Natural killer cell treated with Interleukin-12 subunit alpha and Interleukin-12 subunit beta and Interleukin-15 and Interleukin-18, amount 100 ng/mL, for 72 hours (primary cell): ENCODE measurements around the gene PROX1. TPM values are rescaled to one million over a fixed set of nuclear protein-coding genes. Genes with fewer than 3 reads are reported as not detected.

Experiments used
- ATAC-seq, 2 donors: fragments of 150-1000 bp; cut with Tn5 transposase in 1 of 2; sonication (Bioruptor Pico), chemical (Tn5 transposase) in 1 of 2; 2 replicates each; pipeline ENCODE4 v1.10.0; 2021
- DNase-seq: peaks from one replicate; pipeline ENCODE4 v3.0.0; 2022; ENCODE audit warnings: low spot score
- H3K27ac Mint-ChIP-seq, 2 donors: 1 replicate in 1 of 2; 2 replicates in 1 of 2; pipeline ENCODE4 v1.8.0; 2022; ENCODE audit warnings: mixed read lengths in 2 of 2, mild to moderate bottlenecking in 1 of 2, moderate library complexity in 1 of 2
- H3K27me3 Mint-ChIP-seq, 2 donors: 1 replicate in 1 of 2; 2 replicates in 1 of 2; pipeline ENCODE4 v1.8.0; 2022; ENCODE audit warnings: mixed read lengths in 2 of 2
- H3K36me3 Mint-ChIP-seq: one replicate; pipeline ENCODE4 v1.8.0; 2022; ENCODE audit warnings: mixed read lengths
- H3K4me1 Mint-ChIP-seq, 2 donors: 1 replicate in 1 of 2; 2 replicates in 1 of 2; pipeline ENCODE4 v1.8.0; 2022; ENCODE audit warnings: low read depth in 2 of 2, mixed read lengths in 2 of 2, mild to moderate bottlenecking in 1 of 2
- H3K4me3 Mint-ChIP-seq: one replicate; pipeline ENCODE4 v1.8.0; 2022; ENCODE audit warnings: mixed read lengths
- H3K9me3 Mint-ChIP-seq: 2 replicates; pipeline ENCODE4 v1.8.0; 2022; ENCODE audit warnings: mixed read lengths
- total RNA-seq, 2 donors: library from RNA; stranded (reverse); gene quantifications; one replicate each; pipeline ENCODE4 v1.2.3, GENCODE V29; 2022

PROX1 gene
- total RNA-seq, 2 donors from 2014 or later, result not detected

DNA sequence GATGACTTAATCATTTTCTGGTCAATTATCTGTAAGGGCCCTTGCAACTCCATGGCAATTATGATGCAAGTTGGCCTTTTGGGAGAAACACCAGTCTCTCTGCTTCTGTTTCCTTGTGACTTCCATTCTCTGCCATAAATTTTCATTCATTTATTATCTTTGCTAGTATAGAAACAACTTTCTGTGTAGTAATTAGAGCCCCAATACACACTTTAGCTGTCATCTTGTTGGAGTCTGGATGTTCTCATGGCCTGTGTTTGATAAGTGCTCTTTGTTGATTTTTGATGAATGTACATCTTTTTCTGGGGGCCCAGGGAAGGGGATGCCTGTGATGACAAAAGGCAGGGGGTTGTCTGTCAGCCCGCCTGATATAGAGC, 22.4 kb downstream of the PROX1 start:
- H3K9me3 Mint-ChIP-seq, result no peaks in the 10 kb centered on the region
- no peak overlapping the region for H3K27ac Mint-ChIP-seq
- H3K4me1 Mint-ChIP-seq, result no peaks in the 10 kb centered on the region
- DNase-seq (no peak), ATAC-seq (no peak)
- H3K4me3 Mint-ChIP-seq, result no peak overlapping the region
- H3K36me3 Mint-ChIP-seq, result no peaks in the 10 kb centered on the region
- H3K27me3 Mint-ChIP-seq, result peaks cover 3 to 24% of the 10 kb centered on the region in 2 donors

DNA sequence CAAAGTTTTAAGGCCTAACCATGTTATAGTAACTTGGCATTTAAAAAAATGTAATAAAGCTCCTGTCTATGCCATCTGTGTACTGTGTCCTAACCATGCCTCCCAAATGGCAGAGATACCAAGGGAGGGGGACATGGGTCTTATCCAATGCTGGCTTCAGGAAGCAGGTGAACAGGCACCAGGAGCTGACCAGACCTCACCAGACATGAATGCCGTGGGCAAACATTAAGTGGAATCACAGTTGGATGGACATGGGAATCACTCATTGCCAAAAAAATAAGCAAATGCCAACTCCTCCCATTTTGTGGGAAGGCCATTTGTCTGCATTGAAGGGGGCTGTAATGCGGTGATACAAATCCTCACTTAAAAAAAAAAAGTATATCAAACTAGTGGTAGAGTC, 22.9 kb downstream of the PROX1 start:
- peaks cover 3 to 27% of the 10 kb centered on the region in 2 donors for H3K27me3 Mint-ChIP-seq
- no peak overlapping the region for H3K4me3 Mint-ChIP-seq

GRCh38 chr1:214012418-214012817, 24.6 kb downstream of the PROX1 start:
- DNase-seq, result no peak
- no peak for ATAC-seq
- Mint-ChIP-seq H3K9me3 (no peaks in the 10 kb centered on the region), H3K4me1 (no peaks in the 10 kb centered on the region), H3K4me3 (no peak overlapping the region), H3K36me3 (no peaks in the 10 kb centered on the region), H3K27ac (no peak overlapping the region), H3K27me3 (peaks cover 0 to 17% of the 10 kb centered on the region in 2 donors)

More for the DNA sequence above, 22.9 kb downstream of the PROX1 start:
- DNase-seq, result no peak
- Mint-ChIP-seq H3K4me1 (no peaks in the 10 kb centered on the region), H3K36me3 (no peaks in the 10 kb centered on the region), H3K27ac (no peak overlapping the region), H3K9me3 (no peaks in the 10 kb centered on the region)
- no peak for ATAC-seq

DNA sequence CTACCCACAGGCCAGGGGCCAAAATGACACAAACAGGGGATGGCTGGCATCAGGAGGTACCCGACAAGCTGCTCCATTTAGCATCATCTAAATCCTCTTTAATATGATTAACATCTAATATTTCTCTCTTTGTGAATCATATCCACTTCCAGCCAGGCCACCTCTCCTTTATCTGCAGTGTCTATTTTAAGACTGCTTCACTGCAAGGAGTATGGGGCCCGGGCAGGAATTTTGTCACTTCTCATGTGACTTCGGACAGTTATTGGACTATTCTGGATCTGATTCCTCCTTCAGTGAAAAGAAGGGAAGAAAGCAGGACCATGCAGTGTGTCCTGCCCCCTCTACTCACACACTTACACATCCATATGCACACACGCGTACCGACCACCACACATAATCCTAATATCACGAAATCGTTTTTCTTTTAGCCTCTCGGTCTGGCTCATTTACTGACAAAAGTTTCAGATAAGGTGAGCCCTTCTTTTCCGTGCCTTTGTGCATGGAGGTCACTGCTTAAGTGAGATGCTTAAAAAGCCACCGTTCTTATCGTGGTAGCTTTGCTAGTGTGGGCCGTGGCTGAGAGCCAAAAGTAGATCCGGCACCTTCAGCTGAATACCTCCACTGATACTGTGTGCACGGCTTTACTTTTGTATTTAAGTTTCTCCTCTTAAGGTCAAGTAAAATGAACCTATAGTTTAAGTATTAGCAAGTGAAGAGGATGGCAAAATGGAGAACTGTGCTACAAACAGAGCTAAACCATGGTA, 26.0 kb downstream of the PROX1 start:
- ATAC-seq (no peak), DNase-seq (no peak)
- H3K27me3 Mint-ChIP-seq, result peaks cover 0 to 17% of the 10 kb centered on the region in 2 donors
- H3K4me3 Mint-ChIP-seq, result no peak overlapping the region
- H3K27ac Mint-ChIP-seq, result no peak overlapping the region
- no peaks in the 10 kb centered on the region for H3K36me3 Mint-ChIP-seq
- no peaks in the 10 kb centered on the region for H3K9me3 Mint-ChIP-seq
- no peaks in the 10 kb centered on the region for H3K4me1 Mint-ChIP-seq

DNA sequence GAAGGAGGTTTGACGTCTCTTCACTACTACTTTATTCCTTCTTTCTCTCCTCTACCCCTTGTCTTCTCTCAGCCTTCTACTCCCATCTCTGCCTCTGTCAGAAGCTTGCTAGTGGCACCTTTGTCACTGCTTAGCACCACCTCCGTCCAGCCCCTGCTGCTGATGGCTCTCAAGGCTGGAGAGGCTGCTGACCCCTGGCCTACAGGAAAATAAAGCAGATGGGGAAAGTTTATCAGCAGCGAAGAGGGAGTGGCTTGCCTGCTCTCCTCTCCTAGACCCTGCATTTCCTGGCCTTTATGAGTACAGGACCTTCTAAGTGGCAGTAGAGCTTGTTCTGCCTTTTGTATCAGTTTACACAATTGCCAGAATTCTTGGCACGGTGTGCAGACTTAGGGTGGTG, 27.0 kb downstream of the PROX1 start:
- Mint-ChIP-seq H3K9me3 (peaks cover under 1% of the 10 kb centered on the region), H3K27ac (no peak overlapping the region)
- ATAC-seq, result peak in 1 of 2 donors; percentile 43

GRCh38 chr1:214017191-214017982, 29.6 kb downstream of the PROX1 start:
- ATAC-seq, result no peak
- peaks cover 2 to 25% of the 10 kb centered on the region in 2 donors for H3K27me3 Mint-ChIP-seq
- H3K4me3 Mint-ChIP-seq, result no peak overlapping the region
- H3K4me1 Mint-ChIP-seq, result no peaks in the 10 kb centered on the region
- H3K36me3 Mint-ChIP-seq, result no peaks in the 10 kb centered on the region
- H3K9me3 Mint-ChIP-seq, result peaks cover 4% of the 10 kb centered on the region
- no peak for DNase-seq
- H3K27ac Mint-ChIP-seq, result no peak overlapping the region

More for the DNA sequence above, 27.0 kb downstream of the PROX1 start:
- DNase-seq, result no peak
- no peaks in the 10 kb centered on the region for H3K4me1 Mint-ChIP-seq
- H3K4me3 Mint-ChIP-seq, result no peak overlapping the region
- peaks cover under 1 to 20% of the 10 kb centered on the region in 2 donors for H3K27me3 Mint-ChIP-seq
- H3K36me3 Mint-ChIP-seq, result no peaks in the 10 kb centered on the region

DNA sequence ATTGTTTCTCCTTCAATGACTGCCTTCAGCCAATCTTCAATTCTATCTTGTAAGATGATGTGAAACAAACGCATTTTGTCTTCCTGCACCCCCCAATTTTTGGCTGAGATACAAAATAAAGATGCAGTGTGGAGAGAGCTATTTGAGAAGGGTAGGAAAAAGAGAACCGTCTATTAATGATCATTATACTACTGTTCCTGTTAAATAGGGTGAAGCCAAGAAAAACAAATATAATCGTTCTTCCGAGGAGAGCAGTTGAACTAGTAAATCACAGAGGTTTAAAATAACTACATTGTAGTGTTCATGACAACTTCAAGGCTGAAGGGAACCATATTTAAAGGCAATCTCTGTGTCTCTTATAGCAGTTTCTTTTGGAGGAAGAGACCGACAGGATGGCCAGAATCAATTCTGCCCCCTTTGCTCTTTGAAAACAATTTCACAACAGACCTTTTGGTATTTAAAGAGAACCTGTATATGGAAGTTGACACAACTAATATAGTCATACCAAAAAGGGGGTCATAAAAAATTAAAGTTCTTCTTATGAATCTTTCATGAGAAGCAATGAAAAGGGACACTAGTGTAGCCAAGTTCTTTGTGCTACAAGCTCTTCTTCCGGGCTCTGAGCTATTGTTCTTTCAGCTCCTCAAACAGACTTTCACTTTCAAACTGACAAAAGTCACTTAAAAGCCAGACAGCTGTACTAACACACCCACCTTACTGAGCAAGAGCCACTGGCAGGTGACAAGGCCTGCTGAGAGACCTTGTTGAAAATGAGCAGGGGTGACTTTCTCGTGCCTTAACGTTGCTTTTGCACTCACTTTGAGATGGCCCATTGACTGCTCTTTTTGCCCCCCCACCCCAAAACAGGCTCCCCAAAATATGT, 30.9 kb downstream of the PROX1 start:
- H3K27ac Mint-ChIP-seq, result no peak overlapping the region
- no peaks in the 10 kb centered on the region for H3K36me3 Mint-ChIP-seq
- H3K4me3 Mint-ChIP-seq, result no peak overlapping the region
- ATAC-seq (no peak), DNase-seq (no peak)
- peaks cover 4% of the 10 kb centered on the region for H3K9me3 Mint-ChIP-seq
- H3K27me3 Mint-ChIP-seq, result peaks cover 2 to 17% of the 10 kb centered on the region in 2 donors
- no peaks in the 10 kb centered on the region for H3K4me1 Mint-ChIP-seq

GRCh38 chr1:214019499-214019898, 31.7 kb downstream of the PROX1 start:
- Mint-ChIP-seq H3K4me1 (no peaks in the 10 kb centered on the region), H3K27me3 (peaks cover 2 to 17% of the 10 kb centered on the region in 2 donors), H3K9me3 (peaks cover 4% of the 10 kb centered on the region), H3K4me3 (no peak overlapping the region), H3K36me3 (no peaks in the 10 kb centered on the region), H3K27ac (no peak overlapping the region)
- ATAC-seq (no peak), DNase-seq (no peak)

DNA sequence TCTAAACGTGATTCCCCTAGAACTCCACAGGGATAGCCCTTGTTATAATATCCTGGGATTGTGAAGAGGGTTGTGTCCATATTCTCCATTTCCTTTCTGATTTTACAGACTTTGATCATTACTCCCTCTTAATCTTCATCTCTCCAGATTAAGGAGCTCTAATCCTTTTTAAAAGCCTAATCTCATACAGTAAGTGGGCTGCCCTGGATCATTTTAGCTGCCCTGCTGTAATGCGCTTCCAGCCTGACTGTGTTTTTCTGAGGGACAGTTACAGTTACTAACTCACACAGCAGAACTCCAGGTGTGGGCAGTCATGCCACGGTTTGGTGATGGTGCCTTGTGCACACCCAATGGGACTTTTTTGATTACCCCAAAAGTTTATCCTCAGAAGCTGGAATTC, 33.5 kb downstream of the PROX1 start:
- Mint-ChIP-seq H3K27ac (no peak overlapping the region), H3K9me3 (peaks cover 4% of the 10 kb centered on the region), H3K27me3 (peaks cover 2 to 8% of the 10 kb centered on the region in 2 donors), H3K36me3 (no peaks in the 10 kb centered on the region), H3K4me1 (no peaks in the 10 kb centered on the region), H3K4me3 (no peak overlapping the region)
- DNase-seq, result no peak
- ATAC-seq, result no peak

DNA sequence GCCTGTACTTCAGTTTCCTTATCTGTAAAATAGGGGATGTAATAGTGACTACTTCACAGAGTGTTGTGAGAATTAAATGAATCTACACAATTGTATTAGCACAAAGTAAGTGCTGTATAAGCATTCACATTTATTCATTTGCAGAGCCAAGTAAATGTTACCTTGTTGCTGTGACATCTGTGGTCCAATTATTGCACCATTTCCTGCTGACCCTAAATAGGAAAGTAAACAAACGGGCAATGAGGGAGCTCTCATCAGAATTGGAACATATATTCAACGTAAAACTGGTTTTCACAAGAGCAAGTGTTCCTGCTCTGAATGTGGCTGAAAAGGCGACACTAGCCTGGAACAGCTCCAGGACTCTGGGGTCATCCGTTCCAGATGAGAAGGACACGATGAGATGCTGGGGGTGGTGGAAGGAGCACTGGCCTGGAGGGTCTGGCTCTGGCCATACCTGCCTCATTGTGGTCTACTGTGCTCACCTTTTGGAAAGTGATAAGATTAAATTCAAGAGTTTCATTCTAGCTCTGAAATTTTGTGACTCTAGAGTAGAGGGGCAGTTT, 34.5 kb downstream of the PROX1 start:
- H3K27me3 Mint-ChIP-seq, result peaks cover 6 to 15% of the 10 kb centered on the region in 2 donors
- no peak overlapping the region for H3K27ac Mint-ChIP-seq
- H3K9me3 Mint-ChIP-seq, result peaks cover 4% of the 10 kb centered on the region
- ATAC-seq (no peak), DNase-seq (no peak)
- no peaks in the 10 kb centered on the region for H3K4me1 Mint-ChIP-seq
- H3K4me3 Mint-ChIP-seq, result no peak overlapping the region
- H3K36me3 Mint-ChIP-seq, result no peaks in the 10 kb centered on the region

DNA sequence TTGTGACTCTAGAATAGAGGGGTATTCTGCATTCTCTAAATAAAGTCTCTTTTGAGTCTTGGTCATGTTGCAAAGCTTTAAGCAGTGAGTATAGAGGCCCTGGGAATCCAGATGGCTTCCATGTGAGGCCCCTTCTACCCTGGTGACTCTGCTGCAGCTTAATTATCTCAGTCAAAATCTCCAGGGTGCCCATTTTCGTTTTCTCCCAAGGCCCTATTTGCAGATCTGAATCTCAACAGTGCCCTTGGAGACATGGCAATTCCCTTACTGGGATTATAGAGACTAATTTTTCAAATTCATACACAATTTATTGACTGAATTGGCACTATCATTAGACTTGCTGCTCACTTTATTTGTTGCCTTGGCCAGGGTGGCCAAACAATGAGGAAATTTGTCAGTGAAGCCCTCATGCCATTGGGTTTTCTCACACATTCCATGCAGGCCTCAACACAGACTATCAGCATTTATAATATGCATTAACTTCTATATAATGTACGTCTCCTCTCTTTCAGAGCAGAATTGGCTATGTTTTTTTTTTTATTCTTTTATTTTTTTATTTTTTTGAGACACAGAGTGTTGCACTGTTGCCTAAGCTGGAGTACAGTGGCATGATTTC, 35.1 kb downstream of the PROX1 start:
- no peak for ATAC-seq
- H3K27ac Mint-ChIP-seq, result no peak overlapping the region
- H3K36me3 Mint-ChIP-seq, result no peaks in the 10 kb centered on the region
- H3K9me3 Mint-ChIP-seq, result peaks cover 4% of the 10 kb centered on the region
- no peak for DNase-seq
- no peak overlapping the region for H3K4me3 Mint-ChIP-seq
- H3K27me3 Mint-ChIP-seq, result peaks cover 7 to 19% of the 10 kb centered on the region in 2 donors
- no peaks in the 10 kb centered on the region for H3K4me1 Mint-ChIP-seq

GRCh38 chr1:214026985-214027384, 39.2 kb downstream of the PROX1 start:
- no peak overlapping the region for H3K4me3 Mint-ChIP-seq
- H3K27ac Mint-ChIP-seq, result no peak overlapping the region
- ATAC-seq, result no peak
- no peaks in the 10 kb centered on the region for H3K36me3 Mint-ChIP-seq
- H3K9me3 Mint-ChIP-seq, result no peaks in the 10 kb centered on the region
- no peak for DNase-seq
- no peaks in the 10 kb centered on the region for H3K4me1 Mint-ChIP-seq
- peaks cover 12 to 23% of the 10 kb centered on the region in 2 donors for H3K27me3 Mint-ChIP-seq

- peaks cover 12 to 23% of the 10 kb centered on the region in 2 donors for H3K27me3 Mint-ChIP-seq
- no peaks in the 10 kb centered on the region for H3K36me3 Mint-ChIP-seq
- H3K9me3 Mint-ChIP-seq, result no peaks in the 10 kb centered on the region
- DNase-seq (no peak), ATAC-seq (no peak)
- H3K4me1 Mint-ChIP-seq, result no peaks in the 10 kb centered on the region
- no peak overlapping the region for H3K27ac Mint-ChIP-seq
- H3K4me3 Mint-ChIP-seq, result no peak overlapping the region
These were observed 39.7 kb downstream of the PROX1 start for GRCh38 chr1:214027498-214027897.
